ENCODE measurements around the gene DUSP11.

The DUSP11 gene

GRCh38 chr2:73779467-73780236 is at the start of gene DUSP11:
Gene DUSP11, minus strand, starts transcription at chr2:73780103. Its CDS starts 129 bp downstream, at chr2:73779974.
- H3K36me3 Mint-ChIP-seq (ENCODE audit: low read depth) = peaks cover 33% of the 10 kb centered on the region
- H3K27ac Mint-ChIP-seq = peak within 1 kb of the TSS; percentile 96
- H3K4me3 Mint-ChIP-seq = peak within 1 kb of the TSS; percentile 98
- no peaks in the 10 kb centered on the region for H3K9me3 Mint-ChIP-seq
- peaks cover 29% of the 10 kb centered on the region for H3K4me1 Mint-ChIP-seq (ENCODE audit: low read depth)
- H3K27me3 Mint-ChIP-seq = peaks cover 4% of the 10 kb centered on the region

- Mint-ChIP-seq H3K4me1 (ENCODE audit: low read depth) (peaks cover 56% of the 10 kb centered on the region), H3K27me3 (no peaks in the 10 kb centered on the region), H3K36me3 (ENCODE audit: low read depth) (peaks cover 28% of the 10 kb centered on the region), H3K27ac (peak within 1 kb of the TSS; percentile 96), H3K9me3 (peaks cover 4% of the 10 kb centered on the region), H3K4me3 (peak within 1 kb of the TSS; percentile 85)
Observed at GRCh38 chr2:73828818-73829570, 49.1 kb upstream of the DUSP11 start, which contains the start of gene STAMBP. Gene STAMBP, plus strand, starts transcription at chr2:73828961. Its CDS starts 1,896 bp downstream, at chr2:73830857.

- Mint-ChIP-seq H3K4me3 (peak overlapping the region; percentile 85), H3K27me3 (no peaks in the 10 kb centered on the region), H3K4me1 (ENCODE audit: low read depth) (peaks cover 54% of the 10 kb centered on the region), H3K27ac (peak overlapping the region; percentile 96), H3K9me3 (peaks cover 4% of the 10 kb centered on the region), H3K36me3 (ENCODE audit: low read depth) (peaks cover 24% of the 10 kb centered on the region)
Observed at GRCh38 chr2:73828389-73828817, 48.5 kb upstream of the DUSP11 start.

GRCh38 chr2:73827660-73828388 is 47.9 kb upstream of the DUSP11 start:
- peaks cover 53% of the 10 kb centered on the region for H3K4me1 Mint-ChIP-seq (ENCODE audit: low read depth)
- H3K4me3 Mint-ChIP-seq = peak overlapping the region; percentile 85
- H3K27ac Mint-ChIP-seq = peak overlapping the region; percentile 96
- H3K36me3 Mint-ChIP-seq (ENCODE audit: low read depth) = peaks cover 19% of the 10 kb centered on the region
- H3K9me3 Mint-ChIP-seq = peaks cover 4% of the 10 kb centered on the region
- H3K27me3 Mint-ChIP-seq = no peaks in the 10 kb centered on the region

GRCh38 chr2:73827018-73827417 is 47.1 kb upstream of the DUSP11 start:
- Mint-ChIP-seq H3K36me3 (ENCODE audit: low read depth) (peaks cover 12% of the 10 kb centered on the region), H3K27me3 (no peaks in the 10 kb centered on the region), H3K4me1 (ENCODE audit: low read depth) (peaks cover 53% of the 10 kb centered on the region), H3K27ac (no peak overlapping the region), H3K4me3 (no peak overlapping the region), H3K9me3 (no peaks in the 10 kb centered on the region)

- Mint-ChIP-seq H3K27ac (peak overlapping the region; percentile 0), H3K27me3 (no peaks in the 10 kb centered on the region), H3K9me3 (no peaks in the 10 kb centered on the region), H3K4me1 (ENCODE audit: low read depth) (peaks cover 54% of the 10 kb centered on the region), H3K4me3 (no peak overlapping the region), H3K36me3 (ENCODE audit: low read depth) (no peaks in the 10 kb centered on the region)
Observed at GRCh38 chr2:73825408-73825807, 45.5 kb upstream of the DUSP11 start.

GRCh38 chr2:73823916-73824523 is 44.1 kb upstream of the DUSP11 start:
- Mint-ChIP-seq H3K4me3 (no peak overlapping the region), H3K27me3 (peaks cover 3% of the 10 kb centered on the region), H3K36me3 (ENCODE audit: low read depth) (no peaks in the 10 kb centered on the region), H3K9me3 (no peaks in the 10 kb centered on the region), H3K4me1 (ENCODE audit: low read depth) (peaks cover 43% of the 10 kb centered on the region), H3K27ac (no peak overlapping the region)

GRCh38 chr2:73823416-73823815 is 43.5 kb upstream of the DUSP11 start:
- H3K36me3 Mint-ChIP-seq (ENCODE audit: low read depth) = no peaks in the 10 kb centered on the region
- no peak overlapping the region for H3K4me3 Mint-ChIP-seq
- peaks cover 5% of the 10 kb centered on the region for H3K27me3 Mint-ChIP-seq
- peaks cover 39% of the 10 kb centered on the region for H3K4me1 Mint-ChIP-seq (ENCODE audit: low read depth)
- no peak overlapping the region for H3K27ac Mint-ChIP-seq
- H3K9me3 Mint-ChIP-seq = no peaks in the 10 kb centered on the region

- H3K27me3 Mint-ChIP-seq = peaks cover 5% of the 10 kb centered on the region
- no peaks in the 10 kb centered on the region for H3K36me3 Mint-ChIP-seq (ENCODE audit: low read depth)
- no peak overlapping the region for H3K27ac Mint-ChIP-seq
- no peak overlapping the region for H3K4me3 Mint-ChIP-seq
- H3K9me3 Mint-ChIP-seq = no peaks in the 10 kb centered on the region
- H3K4me1 Mint-ChIP-seq (ENCODE audit: low read depth) = peaks cover 36% of the 10 kb centered on the region
Observed at GRCh38 chr2:73822991-73823390, 43.1 kb upstream of the DUSP11 start.

- Mint-ChIP-seq H3K4me3 (no peak overlapping the region), H3K4me1 (ENCODE audit: low read depth) (peaks cover 29% of the 10 kb centered on the region), H3K27me3 (peaks cover 8% of the 10 kb centered on the region), H3K36me3 (ENCODE audit: low read depth) (no peaks in the 10 kb centered on the region), H3K27ac (no peak overlapping the region), H3K9me3 (no peaks in the 10 kb centered on the region)
Observed at GRCh38 chr2:73822276-73822675, 42.4 kb upstream of the DUSP11 start.

GRCh38 chr2:73821669-73822068 is 41.8 kb upstream of the DUSP11 start:
- H3K9me3 Mint-ChIP-seq = no peaks in the 10 kb centered on the region
- H3K27me3 Mint-ChIP-seq = peaks cover 8% of the 10 kb centered on the region
- peaks cover 28% of the 10 kb centered on the region for H3K4me1 Mint-ChIP-seq (ENCODE audit: low read depth)
- no peak overlapping the region for H3K4me3 Mint-ChIP-seq
- H3K36me3 Mint-ChIP-seq (ENCODE audit: low read depth) = no peaks in the 10 kb centered on the region
- peak overlapping the region; percentile 32 for H3K27ac Mint-ChIP-seq

- Mint-ChIP-seq H3K4me3 (no peak overlapping the region), H3K9me3 (no peaks in the 10 kb centered on the region), H3K4me1 (ENCODE audit: low read depth) (peaks cover 28% of the 10 kb centered on the region), H3K36me3 (ENCODE audit: low read depth) (no peaks in the 10 kb centered on the region), H3K27ac (peak overlapping the region; percentile 32), H3K27me3 (peaks cover 8% of the 10 kb centered on the region)
Observed at GRCh38 chr2:73821227-73821626, 41.3 kb upstream of the DUSP11 start.

- Mint-ChIP-seq H3K27ac (no peak overlapping the region), H3K27me3 (peaks cover 16% of the 10 kb centered on the region), H3K9me3 (no peaks in the 10 kb centered on the region), H3K36me3 (ENCODE audit: low read depth) (no peaks in the 10 kb centered on the region), H3K4me3 (no peak overlapping the region), H3K4me1 (ENCODE audit: low read depth) (peaks cover 28% of the 10 kb centered on the region)
Observed at GRCh38 chr2:73818296-73818695, 38.4 kb upstream of the DUSP11 start.

- H3K36me3 Mint-ChIP-seq (ENCODE audit: low read depth) = no peaks in the 10 kb centered on the region
- H3K27ac Mint-ChIP-seq = no peak overlapping the region
- H3K4me3 Mint-ChIP-seq = no peak overlapping the region
- H3K4me1 Mint-ChIP-seq (ENCODE audit: low read depth) = no peaks in the 10 kb centered on the region
- H3K27me3 Mint-ChIP-seq = peaks cover 11% of the 10 kb centered on the region
- no peaks in the 10 kb centered on the region for H3K9me3 Mint-ChIP-seq
Observed at GRCh38 chr2:73812635-73813034, 32.7 kb upstream of the DUSP11 start.

Measured in stimulated activated naive CD8-positive, alpha-beta T cell treated with anti-CD3 and anti-CD28 coated beads, Interleukin-15, Interleukin-2, amounts not matched to agents 100 ng/mL and 50 ng/mL, for 24 hours (primary cell).